DOHH2 (cell line): ENCODE measurements around the gene FUT1.

Experiments
- H3F3A ChIP-seq: fragments of 200-600 bp; sonication (generic), shearing (Covaris generic); 2 replicates; pipeline ENCODE4 v1.6.0; 2016; ENCODE audit warnings: antibody characterized with exemption, mild to moderate bottlenecking; ENCODE audit not compliant: control insufficient read depth, insufficient read depth
- H3K27ac ChIP-seq: fragments of 200-600 bp; sonication (generic); 2 replicates; pipeline ENCODE4 v1.5.1; 2014; ENCODE audit warnings: low read depth, mild to moderate bottlenecking, low read length, moderate library complexity
- H3K27me3 ChIP-seq: fragments of 200-600 bp; sonication (generic); 2 replicates; pipeline ENCODE4 v1.6.1; 2014; ENCODE audit warnings: mild to moderate bottlenecking, low read length, mixed read lengths; ENCODE audit not compliant: control insufficient read depth
- H3K36me3 ChIP-seq: fragments of 200-600 bp; sonication (generic); 2 replicates; pipeline ENCODE4 v1.6.1; 2014; ENCODE audit warnings: mild to moderate bottlenecking, low read length, moderate library complexity, mixed read lengths; ENCODE audit not compliant: control insufficient read depth
- H3K4me1 ChIP-seq: fragments of 200-600 bp; sonication (generic); 2 replicates; pipeline ENCODE4 v1.6.1; 2014; ENCODE audit warnings: mild to moderate bottlenecking, low read length, mixed read lengths; ENCODE audit not compliant: control insufficient read depth
- H3K4me2 ChIP-seq: fragments of 200-600 bp; sonication (generic); 2 replicates; pipeline ENCODE4 v1.6.0; 2014; ENCODE audit warnings: mild to moderate bottlenecking, low read length, moderate library complexity
- H3K4me3 ChIP-seq: fragments of 200-600 bp; sonication (generic); 2 replicates; pipeline ENCODE4 v1.5.1; 2014; ENCODE audit warnings: mild to moderate bottlenecking, low read length, mixed read lengths
- H3K79me2 ChIP-seq: fragments of 200-600 bp; sonication (generic); 2 replicates; pipeline ENCODE4 v1.6.1; 2014; ENCODE audit warnings: mild to moderate bottlenecking, low read length, mixed read lengths; ENCODE audit not compliant: control insufficient read depth
- H3K9me2 ChIP-seq: fragments of 200-600 bp; sonication (generic); replicated peaks from 2 replicates; pipeline ENCODE4 v1.6.1; 2014; ENCODE audit warnings: mild to moderate bottlenecking, low read length, mixed read lengths; ENCODE audit not compliant: control insufficient read depth
- H3K9me3 ChIP-seq: fragments of 200-600 bp; sonication (generic); 2 replicates; pipeline ENCODE4 v1.6.1; 2014; ENCODE audit warnings: antibody characterized with exemption, low read length, mixed read lengths; ENCODE audit not compliant: control insufficient read depth, insufficient read depth
- H4K20me1 ChIP-seq: fragments of 200-600 bp; sonication (generic); 2 replicates; pipeline ENCODE4 v1.6.0; 2014; ENCODE audit warnings: low read depth, mild to moderate bottlenecking, antibody characterized with exemption, low read length, moderate library complexity; ENCODE audit not compliant: control insufficient read depth, insufficient read depth
- EZH2phosphoT487 ChIP-seq: fragments of 200-600 bp; sonication (generic); IDR thresholded peaks from 2 replicates; pipeline ENCODE4 v1.6.1; 2017; ENCODE audit warnings: borderline replicate concordance, mild to moderate bottlenecking, antibody characterized with exemption, low read length, moderate library complexity, mixed read lengths
- TF ChIP-seq, protein P1 (sequence below): fragments of 200-600 bp; sonication (generic); IDR thresholded peaks from one replicate; pipeline ENCODE4 v1.5.1; 2014; ENCODE audit warnings: antibody characterized with exemption, mild to moderate bottlenecking, low read depth, low read length; ENCODE audit not compliant: poor library complexity, severe bottlenecking

Gene FUT1

GRCh38 chr19:48756686-48757085 is 4.2 kb upstream of the FUT1 start:
- Histone ChIP-seq H3K36me3 (no peaks in the 10 kb centered on the region), H3K79me2 (no peaks in the 10 kb centered on the region), H3F3A (0 out of 2 replicates have a peak, but pooled peaks cover 2% of the 10 kb centered on the region), H3K9me3 (no peaks in the 10 kb centered on the region), H3K4me2 (no peak overlapping the region), H3K4me1 (peaks cover 24% of the 10 kb centered on the region), H3K27me3 (peaks cover 20% of the 10 kb centered on the region), H3K4me3 (no peak overlapping the region), H3K27ac (no peak overlapping the region), H4K20me1 (no peaks in the 10 kb centered on the region), H3K9me2 (no peaks in the 10 kb centered on the region)
- TF ChIP-seq EZH2phosphoT487 = no peak
- TF ChIP-seq, protein P1, sequence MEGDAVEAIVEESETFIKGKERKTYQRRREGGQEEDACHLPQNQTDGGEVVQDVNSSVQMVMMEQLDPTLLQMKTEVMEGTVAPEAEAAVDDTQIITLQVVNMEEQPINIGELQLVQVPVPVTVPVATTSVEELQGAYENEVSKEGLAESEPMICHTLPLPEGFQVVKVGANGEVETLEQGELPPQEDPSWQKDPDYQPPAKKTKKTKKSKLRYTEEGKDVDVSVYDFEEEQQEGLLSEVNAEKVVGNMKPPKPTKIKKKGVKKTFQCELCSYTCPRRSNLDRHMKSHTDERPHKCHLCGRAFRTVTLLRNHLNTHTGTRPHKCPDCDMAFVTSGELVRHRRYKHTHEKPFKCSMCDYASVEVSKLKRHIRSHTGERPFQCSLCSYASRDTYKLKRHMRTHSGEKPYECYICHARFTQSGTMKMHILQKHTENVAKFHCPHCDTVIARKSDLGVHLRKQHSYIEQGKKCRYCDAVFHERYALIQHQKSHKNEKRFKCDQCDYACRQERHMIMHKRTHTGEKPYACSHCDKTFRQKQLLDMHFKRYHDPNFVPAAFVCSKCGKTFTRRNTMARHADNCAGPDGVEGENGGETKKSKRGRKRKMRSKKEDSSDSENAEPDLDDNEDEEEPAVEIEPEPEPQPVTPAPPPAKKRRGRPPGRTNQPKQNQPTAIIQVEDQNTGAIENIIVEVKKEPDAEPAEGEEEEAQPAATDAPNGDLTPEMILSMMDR = no peak

GRCh38 chr19:48756212-48756611 is 3.8 kb upstream of the FUT1 start:
- Histone ChIP-seq H3K27ac (no peak overlapping the region), H3K9me2 (no peaks in the 10 kb centered on the region), H3F3A (0 out of 2 replicates have a peak, but pooled peaks cover 2% of the 10 kb centered on the region), H3K9me3 (no peaks in the 10 kb centered on the region), H3K4me3 (no peak overlapping the region), H3K27me3 (peaks cover 20% of the 10 kb centered on the region), H3K4me2 (no peak overlapping the region), H4K20me1 (no peaks in the 10 kb centered on the region), H3K36me3 (no peaks in the 10 kb centered on the region), H3K79me2 (no peaks in the 10 kb centered on the region), H3K4me1 (peaks cover 27% of the 10 kb centered on the region)
- no peak for TF ChIP-seq EZH2phosphoT487
- TF ChIP-seq, protein P1 = no peak

DNA sequence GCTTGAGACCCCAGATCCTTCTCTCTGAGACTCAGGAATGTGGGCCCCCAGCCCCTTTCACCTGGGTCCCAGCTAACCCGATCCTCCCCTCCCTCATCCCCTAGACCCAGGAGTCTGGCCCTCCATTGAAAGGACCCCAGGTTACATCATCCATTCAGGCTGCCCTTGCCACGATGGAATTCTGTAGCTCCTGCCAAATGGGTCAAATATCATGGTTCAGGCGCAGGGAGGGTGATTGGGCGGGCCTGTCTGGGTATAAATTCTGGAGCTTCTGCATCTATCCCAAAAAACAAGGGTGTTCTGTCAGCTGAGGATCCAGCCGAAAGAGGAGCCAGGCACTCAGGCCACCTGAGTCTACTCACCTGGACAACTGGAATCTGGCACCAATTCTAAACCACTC is 3.3 kb upstream of the FUT1 start:
- Histone ChIP-seq H3K4me2 (no peak overlapping the region), H3K27ac (no peak overlapping the region), H3K9me2 (no peaks in the 10 kb centered on the region), H3K36me3 (no peaks in the 10 kb centered on the region), H4K20me1 (no peaks in the 10 kb centered on the region), H3F3A (0 out of 2 replicates have a peak, but pooled peaks cover 2% of the 10 kb centered on the region), H3K9me3 (no peaks in the 10 kb centered on the region), H3K4me3 (no peak overlapping the region), H3K27me3 (peaks cover 18% of the 10 kb centered on the region), H3K4me1 (peaks cover 27% of the 10 kb centered on the region), H3K79me2 (no peaks in the 10 kb centered on the region)
- TF ChIP-seq, protein P1 = no peak
- no peak for TF ChIP-seq EZH2phosphoT487
